ENCODE data around the gene ACSS2.
"Not testable (repeated sequence)": the region's sequence is repeated elsewhere in the genome, so short reads cannot be mapped to it uniquely, and the experiment has no call there.

The ACSS2 gene

GRCh38 chr20:34873583-34874093 lies 2.8 kb upstream of the ACSS2 start:
- DNase-seq (ENCODE audit: low read depth in 2 of 2): no peak

- DNase-seq (ENCODE audit: low read depth in 2 of 2): peak; percentile 36 to 42
Measured at GRCh38 chr20:34874094-34874654, 2.2 kb upstream of the ACSS2 start.

- DNase-seq (ENCODE audit: low read depth in 2 of 2): no peak
Measured at GRCh38 chr20:34875642-34876405, 588 bp upstream of the ACSS2 start.

GRCh38 chr20:34880215-34880850 lies 3.9 kb downstream of the ACSS2 start:
- DNase-seq (ENCODE audit: low read depth in 2 of 2): no peak

GRCh38 chr20:34880971-34881370 lies 4.6 kb downstream of the ACSS2 start:
- DNase-seq (ENCODE audit: low read depth in 2 of 2): not testable (repeated sequence)

GRCh38 chr20:34881689-34882088 lies 5.3 kb downstream of the ACSS2 start:
- DNase-seq (ENCODE audit: low read depth in 2 of 2): no peak

- DNase-seq (ENCODE audit: low read depth in 2 of 2): no peak
Measured at GRCh38 chr20:34883087-34883688, 6.8 kb downstream of the ACSS2 start.

GRCh38 chr20:34883809-34884208 lies 7.4 kb downstream of the ACSS2 start:
- no peak for DNase-seq (ENCODE audit: low read depth in 2 of 2)

GRCh38 chr20:34884260-34884659 lies 7.8 kb downstream of the ACSS2 start:
- no peak for DNase-seq (ENCODE audit: low read depth in 2 of 2)

GRCh38 chr20:34886122-34886521 lies 9.7 kb downstream of the ACSS2 start:
- no peak for DNase-seq (ENCODE audit: low read depth in 2 of 2)

- DNase-seq (ENCODE audit: low read depth in 2 of 2): no peak
Measured at GRCh38 chr20:34887023-34887422, 10.6 kb downstream of the ACSS2 start.

- no peak for DNase-seq (ENCODE audit: low read depth in 2 of 2)
Measured at GRCh38 chr20:34888468-34888867, 12.1 kb downstream of the ACSS2 start.

GRCh38 chr20:34891166-34892062 lies 15.0 kb downstream of the ACSS2 start:
- DNase-seq (ENCODE audit: low read depth in 2 of 2): peak in 1 of 2 donors; percentile 17

- no peak for DNase-seq (ENCODE audit: low read depth in 2 of 2)
Measured at GRCh38 chr20:34892671-34893070, 16.3 kb downstream of the ACSS2 start.

- DNase-seq (ENCODE audit: low read depth in 2 of 2): no peak
Measured at GRCh38 chr20:34894723-34895122, 18.3 kb downstream of the ACSS2 start.

GRCh38 chr20:34895465-34895864 lies 19.1 kb downstream of the ACSS2 start:
- DNase-seq (ENCODE audit: low read depth in 2 of 2): no peak

- DNase-seq (ENCODE audit: low read depth in 2 of 2): no peak
Measured at GRCh38 chr20:34896086-34896621, 19.7 kb downstream of the ACSS2 start.

- DNase-seq (ENCODE audit: low read depth in 2 of 2): not testable (repeated sequence)
Measured at GRCh38 chr20:34898129-34898528, 21.7 kb downstream of the ACSS2 start.

- DNase-seq (ENCODE audit: low read depth in 2 of 2): not testable (repeated sequence)
Measured at GRCh38 chr20:34898731-34899130, 22.3 kb downstream of the ACSS2 start.

GRCh38 chr20:34904202-34904621 lies 27.8 kb downstream of the ACSS2 start:
- no peak for DNase-seq (ENCODE audit: low read depth in 2 of 2)
